KG1 (cell line): ENCODE measurements around the gene NKTR.
"Not testable (repeated sequence)": the region's sequence is repeated elsewhere in the genome, so short reads cannot be mapped to it uniquely, and the experiment has no call there.

Experiments used
- DNase-seq: peaks from one replicate; lab custom pipeline; 2025; lab: John Stamatoyannopoulos, UW

NKTR gene

GRCh38 chr3:42595682-42596081 is 4.8 kb upstream of the NKTR start:
- DNase-seq, result no peak

- not testable (repeated sequence) for DNase-seq
Measured at GRCh38 chr3:42597098-42597497, 3.4 kb upstream of the NKTR start.

- no peak for DNase-seq
Measured at GRCh38 chr3:42600958-42601675, 631 bp downstream of the NKTR start.

- no peak for DNase-seq
Measured at GRCh38 chr3:42601896-42602581, 1.6 kb downstream of the NKTR start.

GRCh38 chr3:42602961-42603360 is 2.5 kb downstream of the NKTR start:
- DNase-seq, result no peak

GRCh38 chr3:42605546-42606173 is 5.2 kb downstream of the NKTR start:
- DNase-seq, result no peak

GRCh38 chr3:42608581-42608980 is 8.1 kb downstream of the NKTR start:
- DNase-seq, result no peak

GRCh38 chr3:42610976-42611375 is 10.5 kb downstream of the NKTR start:
- no peak for DNase-seq

GRCh38 chr3:42612217-42612616 is 11.7 kb downstream of the NKTR start:
- DNase-seq, result no peak

- DNase-seq, result no peak
Measured at GRCh38 chr3:42612928-42613327, 12.4 kb downstream of the NKTR start.

- no peak for DNase-seq
Measured at GRCh38 chr3:42613462-42613861, 13.0 kb downstream of the NKTR start.

GRCh38 chr3:42631620-42632019 is 31.1 kb downstream of the NKTR start:
- no peak for DNase-seq

GRCh38 chr3:42632146-42632545 is 31.7 kb downstream of the NKTR start:
- no peak for DNase-seq

- DNase-seq, result no peak
Measured at GRCh38 chr3:42633544-42633943, 33.1 kb downstream of the NKTR start.

GRCh38 chr3:42635111-42635510 is 34.6 kb downstream of the NKTR start:
- no peak for DNase-seq

GRCh38 chr3:42637001-42637400 is 36.5 kb downstream of the NKTR start:
- no peak for DNase-seq

GRCh38 chr3:42638339-42638842 is 37.9 kb downstream of the NKTR start:
- DNase-seq, result no peak

GRCh38 chr3:42639192-42639591 is 38.7 kb downstream of the NKTR start:
- no peak for DNase-seq

GRCh38 chr3:42640129-42640528 is 39.6 kb downstream of the NKTR start:
- no peak for DNase-seq

GRCh38 chr3:42640771-42641370 is 40.4 kb downstream of the NKTR start:
- no peak for DNase-seq

GRCh38 chr3:42647821-42648459 is 47.5 kb downstream of the NKTR start:
- DNase-seq, result no peak

- no peak for DNase-seq
Measured at GRCh38 chr3:42649006-42649405, 48.5 kb downstream of the NKTR start.
